Endothelial cell of umbilical vein (primary cell): ENCODE results near the gene PRAMEF9. TPM values are rescaled to one million over a fixed set of nuclear protein-coding genes. Genes with fewer than 3 reads are reported as not detected.
"Not testable (repeated sequence)": the region's sequence is repeated elsewhere in the genome, so short reads cannot be mapped to it uniquely, and the experiment has no call there.

Experiments used
- Bru-seq: library from RNA; stranded (reverse); fragments of 400-500 nt; gene quantifications from one replicate; lab custom pipeline; 2021; lab: Mats Ljungman, UMichigan
- BruChase-seq, 2 experiments: library from RNA; stranded (reverse); fragments of 400-500 nt; gene quantifications; one replicate each; lab custom pipeline; 2021; lab: Mats Ljungman, UMichigan
- BruUV-seq: library from RNA; stranded (reverse); fragments of 400-500 nt; replicated peaks from 2 replicates; lab custom pipeline; 2021; lab: Mats Ljungman, UMichigan
- CTCF ChIA-PET: fragments of 300-600, 350-600 bp; sonication (Branson Sonifier 250); formaldehyde crosslinking; loops from one replicate; lab custom pipeline; 2021; ENCODE audit warnings: antibody characterized with exemption, inconsistent platforms; lab: Charles Lee
- POLR2A ChIA-PET: fragments of 300-600, 350-600 bp; sonication (Branson Sonifier 250); formaldehyde crosslinking; loops from one replicate; lab custom pipeline; 2021; ENCODE audit warnings: antibody characterized with exemption, inconsistent platforms; lab: Charles Lee
- DNase-seq: peaks from one replicate; pipeline ENCODE4 v3.0.0-alpha.2; 2011; ENCODE audit warnings: low read depth, low spot score
- FAIRE-seq: peaks from 2 replicates; lab custom pipeline; 2011; peaks lifted over from hg19 to GRCh38; lab: Jason Lieb, UNC
- H2AFZ ChIP-seq: 2 replicates; pipeline ENCODE4 v1.6.0; 2012; ENCODE audit warnings: low read depth, low read length, control low read depth, inconsistent platforms
- H3K27ac ChIP-seq: 2 replicates; pipeline ENCODE4 v1.5.1; 2011; ENCODE audit warnings: low read depth, mild to moderate bottlenecking, control low read depth, low read length, moderate library complexity; ENCODE audit not compliant: insufficient read depth
- H3K27me3 ChIP-seq, 2 experiments: 2 replicates each; pipeline versions ENCODE4 v1.6.0 to v1.6.1; 2011; ENCODE audit warnings: low read length in 2 of 2, mixed read lengths in 1 of 2; ENCODE audit not compliant: control insufficient read depth in 2 of 2, insufficient read depth in 2 of 2
- H3K36me3 ChIP-seq, 2 experiments: 2 replicates in 1 of 2; 3 replicates in 1 of 2; pipeline ENCODE4 v1.5.1; 2011; ENCODE audit warnings: low read length in 2 of 2, mild to moderate bottlenecking in 1 of 2, moderate library complexity in 1 of 2; ENCODE audit not compliant: control insufficient read depth in 2 of 2, insufficient read depth in 2 of 2; ENCODE audit errors: extremely low read depth in 1 of 2
- H3K4me1 ChIP-seq: 3 replicates; pipeline ENCODE4 v1.5.1; 2011; ENCODE audit warnings: mild to moderate bottlenecking, low read length; ENCODE audit not compliant: control insufficient read depth, insufficient read depth; ENCODE audit errors: extremely low read depth
- H3K4me2 ChIP-seq: 2 replicates; pipeline ENCODE4 v1.6.1; 2011; ENCODE audit warnings: low read length, control low read depth, mixed read lengths; ENCODE audit not compliant: insufficient read depth
- H3K4me3 ChIP-seq, 3 experiments: fragments of 200-600 bp in 1 of 3; sonication (generic), shearing (Covaris generic) in 1 of 3; replicated peaks in 1 of 3; 2 replicates each; pipeline ENCODE4 v1.5.1; 2011 to 2016; ENCODE audit warnings: control low read depth in 3 of 3, low read length in 3 of 3, mild to moderate bottlenecking in 2 of 3, inconsistent platforms in 1 of 3, low read depth in 1 of 3, moderate library complexity in 1 of 3; ENCODE audit not compliant: insufficient read depth in 1 of 3
- H3K79me2 ChIP-seq: 2 replicates; pipeline ENCODE4 v1.6.0; 2012; ENCODE audit warnings: low read length, inconsistent platforms; ENCODE audit not compliant: control insufficient read depth, insufficient read depth
- H3K9ac ChIP-seq: replicated peaks from 2 replicates; pipeline ENCODE3; 2011; ENCODE audit warnings: low read length, control low read depth; ENCODE audit not compliant: insufficient read depth; ENCODE audit errors: extremely low read depth
- H3K9me1 ChIP-seq: replicated peaks from 3 replicates; pipeline ENCODE4 v1.6.0; 2011; ENCODE audit warnings: mild to moderate bottlenecking, low read length; ENCODE audit not compliant: control insufficient read depth, insufficient read depth; ENCODE audit errors: extremely low read depth
- H3K9me3 ChIP-seq: replicated peaks from 2 replicates; pipeline ENCODE4 v1.5.1; 2012; ENCODE audit warnings: low read length, inconsistent platforms; ENCODE audit not compliant: control insufficient read depth, insufficient read depth
- H4K20me1 ChIP-seq: replicated peaks from 2 replicates; pipeline ENCODE3; 2011; ENCODE audit warnings: mild to moderate bottlenecking, low read length; ENCODE audit not compliant: control insufficient read depth, insufficient read depth; ENCODE audit errors: extremely low read depth
- dilution Hi-C: fragments of 300-500 bp; cut with MboI; formaldehyde crosslinking; loops from one replicate; pipeline ENCODE4 v1.15.0; 2019; ENCODE audit warnings: low sequenced_read_pairs; ENCODE audit not compliant: extremely low pct_ligation_motif_present
- intact Hi-C: fragments of 100-400 bp; cut with micrococcal nuclease; formaldehyde crosslinking; loops from one replicate; pipeline ENCODE4 v1.10.0; 2022
- long read RNA-seq: library from polyadenylated mRNA; stranded (forward); transcript quantifications from one replicate; pipeline ENCODE4 v2.0.0, GENCODE V29; 2021
- polyA minus RNA-seq, 3 experiments: library from RNA; depleted of rRNA, polyadenylated mRNA; stranded (reverse); fragments of >200 nt; gene quantifications; 1 replicate in 1 of 3; 2 replicates in 2 of 3; pipeline ENCODE4 v1.2.3, GENCODE V29; 2011
- polyA plus RNA-seq, 4 experiments: library from polyadenylated mRNA; depleted of rRNA in 3 of 4; stranded (reverse) in 3 of 4; unstranded in 1 of 4; fragments of >200 nt; gene quantifications; 2 replicates each; pipeline versions ENCODE4 v1.2.1 to v1.2.3, GENCODE V29; 2011 to 2012; ENCODE audit warnings: missing spikeins in 1 of 4
- total RNA-seq: library from RNA; stranded (reverse); gene quantifications from 2 replicates; pipeline ENCODE4 v1.2.3, GENCODE V29; 2021

PRAMEF9 gene
- total RNA-seq (not detected in 2 replicates), polyA plus RNA-seq (not detected in 2 replicates), polyA minus RNA-seq (not detected in 2 replicates), Bru-seq, nascent RNA (not detected), BruChase-seq, experiment 1, labeled RNA remaining after a 6-hour chase (not detected), BruChase-seq, experiment 2, labeled RNA remaining after a 2-hour chase (not detected)
- not detected in 2 replicates for polyA plus RNA-seq (2011; cell fraction: cytosol; rRNA removed)
- polyA plus RNA-seq (2011; cell fraction: nucleus; rRNA removed) = not detected in 2 replicates
- polyA plus RNA-seq (2012) = not detected in 2 replicates
- polyA minus RNA-seq (2011; cell fraction: cytosol; rRNA and poly(A)+ RNA removed) = not detected
- polyA minus RNA-seq (2011; cell fraction: nucleus; rRNA and poly(A)+ RNA removed) = not detected in 2 replicates
- long read RNA-seq = 0 reads

DNA sequence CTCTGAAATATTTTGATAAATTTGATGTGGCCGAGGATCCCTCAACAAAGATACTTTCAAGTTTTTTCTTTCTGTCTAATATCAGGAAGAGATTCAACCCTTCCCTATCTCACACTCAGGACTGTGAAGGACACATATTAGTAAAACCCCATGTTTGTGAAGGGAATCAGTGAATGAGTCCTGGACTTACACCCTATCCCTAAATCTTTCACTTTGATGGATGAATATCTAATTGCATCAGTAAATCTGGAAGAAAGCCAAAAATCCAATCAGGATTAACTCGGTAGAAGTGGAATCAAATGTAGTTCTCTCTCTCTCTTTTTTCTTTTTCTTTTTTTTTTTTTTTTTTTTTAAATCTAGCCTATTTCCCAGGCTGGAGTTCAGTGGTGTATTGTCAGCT is at the start of gene PRAMEF9:
TSS of gene PRAMEF9 (plus strand) at position 301 of the 400 bp plus-strand sequence. CDS start 3,433 bp downstream, outside the sequence.
- H3K79me2 ChIP-seq, H3K9ac ChIP-seq, H3K4me3 ChIP-seq, H3K27ac ChIP-seq, CTCF ChIA-PET, BruUV-seq, intact Hi-C loops, H3K4me1 ChIP-seq, POLR2A ChIA-PET, H4K20me1 ChIP-seq, DNase-seq, FAIRE-seq, H3K27me3 ChIP-seq, dilution Hi-C loops, H2AFZ ChIP-seq, H3K9me1 ChIP-seq, H3K4me2 ChIP-seq, H3K36me3 ChIP-seq, H3K9me3 ChIP-seq: not testable (repeated sequence)

DNA sequence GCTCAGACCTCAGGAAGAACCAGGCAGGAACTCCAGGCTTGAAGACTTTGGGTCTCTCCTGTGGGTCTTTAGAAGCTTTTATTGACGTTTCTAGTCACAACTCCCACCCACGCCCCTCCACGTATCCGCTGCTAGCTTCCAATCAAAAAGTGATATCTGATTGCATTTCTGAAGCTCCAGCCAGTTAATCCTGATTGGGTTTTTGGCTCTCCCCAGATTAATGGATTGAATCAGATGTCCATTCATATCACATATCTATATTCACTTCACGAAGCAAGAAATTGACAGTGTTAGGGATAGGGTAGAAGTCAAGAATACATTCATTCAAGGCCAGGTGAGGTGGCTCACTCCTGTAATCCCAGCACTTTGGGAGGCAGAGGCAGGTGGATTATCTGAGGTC is 15.7 kb upstream of the PRAMEF9 start, which contains the start of gene PRAMEF26:
TSS of gene PRAMEF26 (minus strand) at position 101 of the 400 bp plus-strand sequence. CDS start 2,914 bp downstream, outside the sequence.
- H3K79me2 ChIP-seq, H3K4me3 ChIP-seq, H3K4me1 ChIP-seq, H3K27me3 ChIP-seq, BruUV-seq, DNase-seq, H2AFZ ChIP-seq, H3K9me3 ChIP-seq, H3K9ac ChIP-seq, H3K27ac ChIP-seq, POLR2A ChIA-PET, dilution Hi-C loops, CTCF ChIA-PET, H3K9me1 ChIP-seq, intact Hi-C loops, H3K36me3 ChIP-seq, FAIRE-seq, H4K20me1 ChIP-seq, H3K4me2 ChIP-seq: not testable (repeated sequence)

DNA sequence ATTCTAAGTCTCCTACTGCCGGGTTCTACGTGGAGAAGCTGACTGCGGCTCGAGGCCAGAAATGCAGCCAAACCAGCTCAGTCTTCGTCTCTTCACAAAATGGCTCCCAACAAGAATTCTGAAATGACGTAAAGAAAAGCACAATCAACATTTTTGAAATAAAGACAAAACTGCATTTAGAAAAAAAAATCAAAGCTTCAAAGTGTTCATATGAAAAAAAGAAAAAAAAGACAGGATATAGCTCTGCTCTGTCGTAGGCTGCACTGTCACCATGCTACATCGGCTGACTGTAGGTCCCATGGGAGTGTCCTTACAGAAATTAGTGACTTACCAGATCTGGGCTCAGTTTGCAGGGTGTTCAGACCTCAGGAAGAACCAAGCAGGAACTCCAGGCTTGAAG is 6.1 kb upstream of the PRAMEF9 start, which contains the start of gene HNRNPCL4:
TSS of gene HNRNPCL4 (minus strand) at position 101 of the 400 bp plus-strand sequence. CDS start 164 bp downstream, outside the sequence.
- H3K36me3 ChIP-seq, H3K4me1 ChIP-seq, FAIRE-seq, intact Hi-C loops, H3K9ac ChIP-seq, H3K9me1 ChIP-seq, H3K9me3 ChIP-seq, dilution Hi-C loops, DNase-seq, H3K27ac ChIP-seq, H3K79me2 ChIP-seq, H3K4me2 ChIP-seq, CTCF ChIA-PET, H2AFZ ChIP-seq, H3K4me3 ChIP-seq, POLR2A ChIA-PET, BruUV-seq, H4K20me1 ChIP-seq, H3K27me3 ChIP-seq: not testable (repeated sequence)

DNA sequence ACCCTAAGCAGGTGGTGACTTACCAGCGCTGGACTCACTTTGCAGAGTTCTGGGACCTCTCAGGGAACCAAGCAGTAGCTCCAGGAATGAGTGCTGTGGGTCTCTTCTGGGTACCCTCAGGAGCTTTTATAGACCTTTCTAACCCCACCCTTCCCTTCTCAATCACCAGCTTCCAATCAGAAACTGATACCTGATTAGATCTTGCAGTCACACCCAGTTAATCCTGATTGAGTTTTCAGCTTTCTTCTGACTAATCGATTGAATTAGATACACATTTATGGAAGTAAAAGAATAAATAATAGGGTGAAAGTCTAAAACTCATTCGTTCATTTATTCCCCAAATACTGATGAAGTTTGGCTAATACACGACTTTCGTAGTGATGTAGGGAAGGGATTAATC is 29.7 kb downstream of the PRAMEF9 start, which contains the start of gene PRAMEF13:
TSS of gene PRAMEF13 (minus strand) at position 101 of the 400 bp plus-strand sequence. CDS start 1,820 bp downstream, outside the sequence.
- BruUV-seq, H3K4me3 ChIP-seq, intact Hi-C loops, POLR2A ChIA-PET, H3K4me1 ChIP-seq, H3K36me3 ChIP-seq, DNase-seq, H3K79me2 ChIP-seq, H4K20me1 ChIP-seq, H3K27me3 ChIP-seq, H3K9me3 ChIP-seq, H2AFZ ChIP-seq, H3K4me2 ChIP-seq, H3K27ac ChIP-seq, CTCF ChIA-PET, H3K9ac ChIP-seq, FAIRE-seq, H3K9me1 ChIP-seq, dilution Hi-C loops: not testable (repeated sequence)
